ENCODE data around the gene ICA1. TPM values are rescaled to one million over a fixed set of nuclear protein-coding genes. Genes with fewer than 3 reads are reported as not detected.

The ICA1 gene
- total RNA-seq, 1 experiment from 2014 or later = 28.8 TPM

DNA sequence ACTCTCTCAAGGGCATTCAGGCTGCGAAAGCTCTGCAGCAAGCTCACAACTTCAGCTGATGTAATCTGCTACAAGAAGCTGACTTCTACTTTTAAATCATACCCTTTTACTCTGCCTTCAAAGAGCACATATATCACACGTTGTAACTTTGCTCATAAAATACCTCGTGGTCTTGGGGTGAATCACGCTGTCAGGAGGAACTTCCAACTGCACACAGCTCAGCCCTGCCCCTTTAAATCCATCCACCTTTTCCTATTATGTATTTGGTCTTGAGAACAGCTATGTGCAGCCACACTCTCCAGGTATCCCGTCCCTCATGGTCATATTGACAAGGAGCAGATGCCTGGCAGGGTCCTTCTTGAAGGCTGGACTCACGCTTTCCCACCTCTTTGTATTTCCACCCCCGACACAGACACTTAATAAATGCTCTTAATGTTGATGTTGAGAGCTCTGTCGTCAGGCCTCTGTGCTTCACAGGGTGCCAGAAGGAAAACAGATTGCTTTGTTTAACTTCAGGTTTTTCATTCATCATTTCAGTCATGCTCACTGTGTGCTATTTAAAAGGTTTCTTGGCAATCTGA is 47.6 kb downstream of the ICA1 start:
- H2BK20ac ChIP-seq (ENCODE audit: low read depth, low read length, poor library complexity, severe bottlenecking) = no peak overlapping the region

More for the DNA sequence above, 47.6 kb downstream of the ICA1 start:
- Histone ChIP-seq H3K23ac (ENCODE audit: insufficient read length, low read depth, low read length) (no peak overlapping the region), H2BK15ac (ENCODE audit: low read depth, low read length) (no peak overlapping the region), H3K14ac (ENCODE audit: insufficient read depth, low read length) (no peak overlapping the region), H2AK5ac (ENCODE audit: insufficient read length, low read length) (no peak overlapping the region), H3K9ac (ENCODE audit: extremely low read depth, insufficient read length, low read length) (no peak overlapping the region), H3K79me2 (ENCODE audit: insufficient read depth, low read length) (no peaks in the 10 kb centered on the region), H3K27ac (ENCODE audit: insufficient read length, low read depth, low read length) (no peak overlapping the region), H4K5ac (ENCODE audit: insufficient read length, low read depth, low read length) (no peak overlapping the region), H3K56ac (ENCODE audit: insufficient read length, low read depth, low read length) (no peak overlapping the region), H4K91ac (ENCODE audit: insufficient read length, low read depth, low read length) (no peak overlapping the region), H2BK5ac (ENCODE audit: insufficient read length, low read length) (no peak overlapping the region), H4K20me1 (ENCODE audit: control insufficient read depth, insufficient read depth, insufficient read length) (no peaks in the 10 kb centered on the region), H2AFZ (ENCODE audit: low read length) (no peak overlapping the region), H3K27me3 (ENCODE audit: insufficient read depth, low read length) (no peaks in the 10 kb centered on the region), H4K8ac (replicated peaks; ENCODE audit: insufficient read length, low read depth, low read length) (no peak overlapping the region), H3K4me1 (ENCODE audit: insufficient read depth, low read length) (no peaks in the 10 kb centered on the region), H3K23me2 (ENCODE audit: insufficient read length, low read depth, low read length, poor library complexity, severe bottlenecking) (no peaks in the 10 kb centered on the region), H2BK12ac (ENCODE audit: insufficient read length, low read depth, low read length) (no peak overlapping the region), H3K4ac (ENCODE audit: low read depth, low read length) (no peak overlapping the region), H3K4me2 (ENCODE audit: insufficient read depth, insufficient read length, low read length) (no peak overlapping the region), H3K79me1 (ENCODE audit: insufficient read depth, low read depth, low read length, poor library complexity, severe bottlenecking) (no peaks in the 10 kb centered on the region), H3T11ph (ENCODE audit: low read length) (no peak overlapping the region), H2BK120ac (ENCODE audit: low read depth, low read length, poor library complexity, severe bottlenecking) (no peak overlapping the region), H3K18ac (ENCODE audit: insufficient read length, low read depth, low read length) (no peak overlapping the region), H3K9me3 (ENCODE audit: control insufficient read depth, low read depth, low read length) (no peaks in the 10 kb centered on the region)
- WGBS (ENCODE audit: extremely low coverage, insufficient read length, low lambda C conversion rate) = no CpG with 5 or more reads among the region's 8 CpGs
- peaks cover 0 to 13% (median 0%) of the 10 kb centered on the region in 3 experiments; a peak in 4 of 7 replicates for H3K36me3 Mint-ChIP-seq (ENCODE audit: insufficient read depth in 1 of 3, low read depth in 3 of 3)
- H3K27me3 Mint-ChIP-seq (ENCODE audit: low read depth) = no peaks in the 10 kb centered on the region
- TF ChIP-seq, protein P1, sequence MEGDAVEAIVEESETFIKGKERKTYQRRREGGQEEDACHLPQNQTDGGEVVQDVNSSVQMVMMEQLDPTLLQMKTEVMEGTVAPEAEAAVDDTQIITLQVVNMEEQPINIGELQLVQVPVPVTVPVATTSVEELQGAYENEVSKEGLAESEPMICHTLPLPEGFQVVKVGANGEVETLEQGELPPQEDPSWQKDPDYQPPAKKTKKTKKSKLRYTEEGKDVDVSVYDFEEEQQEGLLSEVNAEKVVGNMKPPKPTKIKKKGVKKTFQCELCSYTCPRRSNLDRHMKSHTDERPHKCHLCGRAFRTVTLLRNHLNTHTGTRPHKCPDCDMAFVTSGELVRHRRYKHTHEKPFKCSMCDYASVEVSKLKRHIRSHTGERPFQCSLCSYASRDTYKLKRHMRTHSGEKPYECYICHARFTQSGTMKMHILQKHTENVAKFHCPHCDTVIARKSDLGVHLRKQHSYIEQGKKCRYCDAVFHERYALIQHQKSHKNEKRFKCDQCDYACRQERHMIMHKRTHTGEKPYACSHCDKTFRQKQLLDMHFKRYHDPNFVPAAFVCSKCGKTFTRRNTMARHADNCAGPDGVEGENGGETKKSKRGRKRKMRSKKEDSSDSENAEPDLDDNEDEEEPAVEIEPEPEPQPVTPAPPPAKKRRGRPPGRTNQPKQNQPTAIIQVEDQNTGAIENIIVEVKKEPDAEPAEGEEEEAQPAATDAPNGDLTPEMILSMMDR (conservative IDR thresholded peaks at IDR 0.05) = no peak
- peaks cover 29 to 33% of the 10 kb centered on the region in 2 experiments for H3K4me1 Mint-ChIP-seq
- H3K4me3 Mint-ChIP-seq = no peak overlapping the region
- no peak for DNase-seq
- no peak overlapping the region for H3K27ac Mint-ChIP-seq
- H3K9me3 Mint-ChIP-seq = no peaks in the 10 kb centered on the region; a peak in 1 of 5 replicates

All from H9 (cell line).